Ascending aorta (tissue), 2 donors: ENCODE results near the gene SLC12A3. TPM values are rescaled to one million over a fixed set of nuclear protein-coding genes. Genes with fewer than 3 reads are reported as not detected.

ENCODE experiments used
- DNase-seq, 2 donors: peaks; one replicate each; pipeline ENCODE4 v3.0.0-alpha.2; 2019; ENCODE audit warnings: low spot score in 2 of 2
- H3K27ac ChIP-seq, 2 donors: fragments of 200-600 bp; sonication (generic); one replicate each; pipeline ENCODE4 v1.5.1; 2016 to 2017; ENCODE audit warnings: mild to moderate bottlenecking in 1 of 2
- H3K27me3 ChIP-seq: fragments of 200-600 bp; sonication (generic); one replicate; pipeline ENCODE4 v1.5.1; 2017
- H3K36me3 ChIP-seq, 2 donors: fragments of 200-600 bp; sonication (generic); one replicate each; pipeline ENCODE4 v1.5.1; 2016
- H3K4me1 ChIP-seq, 2 donors: fragments of 200-600 bp; sonication (generic); one replicate each; pipeline ENCODE4 v1.5.1; 2016 to 2017; ENCODE audit warnings: mild to moderate bottlenecking in 1 of 2
- H3K4me3 ChIP-seq, 2 donors: fragments of 200-600 bp; sonication (generic); one replicate each; pipeline ENCODE4 v1.5.1; 2016 to 2017; ENCODE audit warnings: mild to moderate bottlenecking in 1 of 2
- H3K9me3 ChIP-seq, 2 donors: fragments of 200-600 bp; sonication (generic); one replicate each; pipeline ENCODE4 v1.5.1; 2016
- CTCF ChIP-seq, 3 experiments: fragments of 200-600 bp in 2 of 3; fragments of 450-650 bp in 1 of 3; sonication (generic) in 2 of 3; IDR thresholded peaks; one replicate each; pipeline ENCODE4 v1.5.1; 2016 to 2019; ENCODE audit warnings: antibody characterized with exemption in 3 of 3, mild to moderate bottlenecking in 1 of 3, moderate library complexity in 1 of 3
- intact Hi-C: fragments of 100-400 bp; cut with DNase I; formaldehyde crosslinking; loops from one replicate; pipeline ENCODE4 v1.15.1; 2023
- total RNA-seq: library from RNA; depleted of rRNA; stranded (reverse); fragments of >200 nt; gene quantifications from one replicate; pipeline ENCODE4 v1.1.0, GENCODE V29; 2016

Gene SLC12A3
- total RNA-seq, 1 donor from 2014 or later, result not detected

GRCh38 chr16:56950881-56951771, 86.1 kb downstream of the SLC12A3 start:
- Histone ChIP-seq H3K27ac (no peak overlapping the region), H3K4me3 (no peak overlapping the region), H3K4me1 (peaks cover 0 to 1% of the 10 kb centered on the region in 2 donors), H3K27me3 (no peaks in the 10 kb centered on the region), H3K9me3 (no peaks in the 10 kb centered on the region), H3K36me3 (peaks cover 0 to 4% of the 10 kb centered on the region in 2 donors)
- DNase-seq, result no peak
- intact Hi-C loops, result loop anchor here (2.0 kb wide), 1 partner anchor 84 kb away; no protein-coding TSS in a partner anchor
- peak; percentile 24 to 47 (median 29) for TF ChIP-seq CTCF (IDR thresholded peaks at IDR 0.05)

- Histone ChIP-seq H3K27ac (no peak overlapping the region), H3K36me3 (no peaks in the 10 kb centered on the region), H3K27me3 (no peaks in the 10 kb centered on the region), H3K4me1 (no peaks in the 10 kb centered on the region), H3K9me3 (no peaks in the 10 kb centered on the region), H3K4me3 (no peak overlapping the region)
- DNase-seq, result no peak
- intact Hi-C loops, result no loop called here
- TF ChIP-seq CTCF (IDR thresholded peaks at IDR 0.05), result no peak
Measured at GRCh38 chr16:56953006-56953405, 88.0 kb downstream of the SLC12A3 start.

- H3K27ac ChIP-seq, result no peak overlapping the region
- DNase-seq, result no peak
- no peak overlapping the region for H3K4me3 ChIP-seq
- intact Hi-C loops, result no loop called here
- no peaks in the 10 kb centered on the region for H3K36me3 ChIP-seq
- TF ChIP-seq CTCF (IDR thresholded peaks at IDR 0.05), result no peak
- H3K9me3 ChIP-seq, result no peaks in the 10 kb centered on the region
- H3K27me3 ChIP-seq, result no peaks in the 10 kb centered on the region
- peaks cover 0 to 2% of the 10 kb centered on the region in 2 donors for H3K4me1 ChIP-seq
Measured at GRCh38 chr16:56956076-56956475, 91.1 kb downstream of the SLC12A3 start.

GRCh38 chr16:56956756-56957155, 91.7 kb downstream of the SLC12A3 start:
- no peak for DNase-seq
- intact Hi-C loops, result no loop called here
- Histone ChIP-seq H3K27me3 (no peaks in the 10 kb centered on the region), H3K36me3 (no peaks in the 10 kb centered on the region), H3K4me1 (peaks cover 0 to 5% of the 10 kb centered on the region in 2 donors), H3K9me3 (no peaks in the 10 kb centered on the region), H3K4me3 (no peak overlapping the region), H3K27ac (no peak overlapping the region)
- TF ChIP-seq CTCF (IDR thresholded peaks at IDR 0.05), result no peak

GRCh38 chr16:56960681-56961281, 95.8 kb downstream of the SLC12A3 start:
- no peak overlapping the region for H3K27ac ChIP-seq
- no peaks in the 10 kb centered on the region for H3K9me3 ChIP-seq
- no peak for TF ChIP-seq CTCF (IDR thresholded peaks at IDR 0.05)
- no peak overlapping the region for H3K4me3 ChIP-seq
- no peak for DNase-seq
- no peaks in the 10 kb centered on the region for H3K27me3 ChIP-seq
- H3K4me1 ChIP-seq, result peaks cover 0 to 10% of the 10 kb centered on the region in 2 donors
- intact Hi-C loops, result no loop called here
- H3K36me3 ChIP-seq, result no peaks in the 10 kb centered on the region
